GM23338 (cell line): ENCODE measurements around the gene PLPP6.

ENCODE experiments used
- CREB1 ChIP-seq: fragments of 250-450 bp; sonication (Bioruptor Pico); IDR thresholded peaks from 2 replicates; pipeline ENCODE4 v1.5.0; 2020; ENCODE audit warnings: low read depth, mild to moderate bottlenecking, moderate library complexity
- EZH2 ChIP-seq: fragments of 200-600 bp; sonication (generic); IDR thresholded peaks from one replicate; pipeline ENCODE4 v1.8.0; 2017; ENCODE audit warnings: antibody characterized with exemption, mild to moderate bottlenecking, low read depth; ENCODE audit not compliant: unreplicated experiment
- EZH2phosphoT487 ChIP-seq: fragments of 200-600 bp; sonication (generic); IDR thresholded peaks from one replicate; pipeline ENCODE4 v1.8.1; 2018; ENCODE audit warnings: antibody characterized with exemption; ENCODE audit not compliant: unreplicated experiment
- JUNB ChIP-seq: IDR thresholded peaks from one replicate; pipeline ENCODE4 v1.6.1; 2016; ENCODE audit warnings: antibody characterized with exemption; ENCODE audit not compliant: unreplicated experiment
- NANOG ChIP-seq: IDR thresholded peaks from 2 replicates; pipeline ENCODE4 v1.6.1; 2016; ENCODE audit warnings: antibody characterized with exemption, borderline replicate concordance
- POLR2AphosphoS5 ChIP-seq: IDR thresholded peaks from 2 replicates; pipeline ENCODE4 v1.6.1; 2016; ENCODE audit warnings: antibody characterized with exemption, low read depth
- ZNF114 ChIP-seq: fragments of 250-450 bp; sonication (Bioruptor Pico); IDR thresholded peaks from 2 replicates; pipeline ENCODE4 v1.5.0; 2020; ENCODE audit warnings: mild to moderate bottlenecking, moderate library complexity
- TF ChIP-seq, protein P1 (sequence below): IDR thresholded peaks from one replicate; pipeline ENCODE4 v1.6.1; 2018; ENCODE audit warnings: antibody characterized with exemption; ENCODE audit not compliant: unreplicated experiment
- TF ChIP-seq, protein P2 (sequence below), 2 experiments: fragments of 200-600 bp in 1 of 2; sonication (generic) in 1 of 2; conservative IDR thresholded peaks; 2 replicates each; pipeline versions ENCODE4 v1.5.1 to v1.6.1; 2016 to 2017; ENCODE audit warnings: antibody characterized with exemption in 2 of 2, low read depth in 2 of 2, mild to moderate bottlenecking in 2 of 2, moderate library complexity in 1 of 2

DNA sequence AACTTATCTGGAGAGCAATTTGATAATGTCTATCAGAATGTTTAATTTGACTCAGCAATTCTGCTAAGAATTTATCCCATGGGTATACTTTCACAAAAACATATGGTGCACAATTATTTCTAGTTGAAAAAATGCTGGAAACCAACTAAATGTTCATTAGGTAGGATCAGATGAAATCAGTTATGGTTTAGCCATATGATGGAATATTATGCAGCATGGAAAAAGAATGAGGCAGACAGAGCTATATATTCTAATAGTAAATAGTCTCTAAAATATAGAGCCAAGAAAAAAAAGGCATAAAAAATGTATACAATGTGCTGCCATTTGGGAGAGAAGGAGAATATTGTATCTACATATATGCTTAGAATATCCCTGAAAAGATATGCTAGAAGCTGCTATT lies 7.8 kb downstream of the PLPP6 start:
- TF ChIP-seq, protein P1, sequence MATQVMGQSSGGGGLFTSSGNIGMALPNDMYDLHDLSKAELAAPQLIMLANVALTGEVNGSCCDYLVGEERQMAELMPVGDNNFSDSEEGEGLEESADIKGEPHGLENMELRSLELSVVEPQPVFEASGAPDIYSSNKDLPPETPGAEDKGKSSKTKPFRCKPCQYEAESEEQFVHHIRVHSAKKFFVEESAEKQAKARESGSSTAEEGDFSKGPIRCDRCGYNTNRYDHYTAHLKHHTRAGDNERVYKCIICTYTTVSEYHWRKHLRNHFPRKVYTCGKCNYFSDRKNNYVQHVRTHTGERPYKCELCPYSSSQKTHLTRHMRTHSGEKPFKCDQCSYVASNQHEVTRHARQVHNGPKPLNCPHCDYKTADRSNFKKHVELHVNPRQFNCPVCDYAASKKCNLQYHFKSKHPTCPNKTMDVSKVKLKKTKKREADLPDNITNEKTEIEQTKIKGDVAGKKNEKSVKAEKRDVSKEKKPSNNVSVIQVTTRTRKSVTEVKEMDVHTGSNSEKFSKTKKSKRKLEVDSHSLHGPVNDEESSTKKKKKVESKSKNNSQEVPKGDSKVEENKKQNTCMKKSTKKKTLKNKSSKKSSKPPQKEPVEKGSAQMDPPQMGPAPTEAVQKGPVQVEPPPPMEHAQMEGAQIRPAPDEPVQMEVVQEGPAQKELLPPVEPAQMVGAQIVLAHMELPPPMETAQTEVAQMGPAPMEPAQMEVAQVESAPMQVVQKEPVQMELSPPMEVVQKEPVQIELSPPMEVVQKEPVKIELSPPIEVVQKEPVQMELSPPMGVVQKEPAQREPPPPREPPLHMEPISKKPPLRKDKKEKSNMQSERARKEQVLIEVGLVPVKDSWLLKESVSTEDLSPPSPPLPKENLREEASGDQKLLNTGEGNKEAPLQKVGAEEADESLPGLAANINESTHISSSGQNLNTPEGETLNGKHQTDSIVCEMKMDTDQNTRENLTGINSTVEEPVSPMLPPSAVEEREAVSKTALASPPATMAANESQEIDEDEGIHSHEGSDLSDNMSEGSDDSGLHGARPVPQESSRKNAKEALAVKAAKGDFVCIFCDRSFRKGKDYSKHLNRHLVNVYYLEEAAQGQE: no peak
- TF ChIP-seq, protein P2, sequence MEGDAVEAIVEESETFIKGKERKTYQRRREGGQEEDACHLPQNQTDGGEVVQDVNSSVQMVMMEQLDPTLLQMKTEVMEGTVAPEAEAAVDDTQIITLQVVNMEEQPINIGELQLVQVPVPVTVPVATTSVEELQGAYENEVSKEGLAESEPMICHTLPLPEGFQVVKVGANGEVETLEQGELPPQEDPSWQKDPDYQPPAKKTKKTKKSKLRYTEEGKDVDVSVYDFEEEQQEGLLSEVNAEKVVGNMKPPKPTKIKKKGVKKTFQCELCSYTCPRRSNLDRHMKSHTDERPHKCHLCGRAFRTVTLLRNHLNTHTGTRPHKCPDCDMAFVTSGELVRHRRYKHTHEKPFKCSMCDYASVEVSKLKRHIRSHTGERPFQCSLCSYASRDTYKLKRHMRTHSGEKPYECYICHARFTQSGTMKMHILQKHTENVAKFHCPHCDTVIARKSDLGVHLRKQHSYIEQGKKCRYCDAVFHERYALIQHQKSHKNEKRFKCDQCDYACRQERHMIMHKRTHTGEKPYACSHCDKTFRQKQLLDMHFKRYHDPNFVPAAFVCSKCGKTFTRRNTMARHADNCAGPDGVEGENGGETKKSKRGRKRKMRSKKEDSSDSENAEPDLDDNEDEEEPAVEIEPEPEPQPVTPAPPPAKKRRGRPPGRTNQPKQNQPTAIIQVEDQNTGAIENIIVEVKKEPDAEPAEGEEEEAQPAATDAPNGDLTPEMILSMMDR (conservative IDR thresholded peaks at IDR 0.05; ENCODE audit: low read depth in 2 of 2): no peak
- TF ChIP-seq CREB1 (no peak), POLR2AphosphoS5 (no peak), EZH2phosphoT487 (no peak), EZH2 (no peak), ZNF114 (CRISPR knock-in tag) (no peak), JUNB (no peak), NANOG (no peak)
